Neural progenitor cell (in vitro differentiated cells): ENCODE measurements around the gene QDPR. TPM values are rescaled to one million over a fixed set of nuclear protein-coding genes. Genes with fewer than 3 reads are reported as not detected.

Source experiments
- DNase-seq: peaks from one replicate; pipeline ENCODE4 v3.0.0-alpha.2; 2016; ENCODE audit warnings: low spot score
- H2AFZ ChIP-seq: fragments of 200-600 bp; sonication (generic); replicated peaks from 2 replicates; pipeline ENCODE4 v1.6.1; 2016; ENCODE audit warnings: antibody characterized with exemption
- H3F3A ChIP-seq: fragments of 200-600 bp; sonication (generic); 2 replicates; pipeline ENCODE4 v1.6.1; 2016; ENCODE audit warnings: antibody characterized with exemption, low read depth
- H3K27ac ChIP-seq: fragments of 200-600 bp; sonication (generic); 2 replicates; pipeline ENCODE4 v1.5.1; 2016; ENCODE audit warnings: mild to moderate bottlenecking
- H3K27me3 ChIP-seq: fragments of 200-600 bp; sonication (generic); 2 replicates; pipeline ENCODE4 v1.6.1; 2016; ENCODE audit warnings: mild to moderate bottlenecking, moderate library complexity
- H3K36me3 ChIP-seq: fragments of 200-600 bp; sonication (generic); 2 replicates; pipeline ENCODE4 v1.5.1; 2016
- H3K4me1 ChIP-seq: fragments of 200-600 bp; sonication (generic); 2 replicates; pipeline ENCODE4 v1.6.1; 2016; ENCODE audit warnings: mixed run types
- H3K4me2 ChIP-seq: fragments of 200-600 bp; sonication (generic); 2 replicates; pipeline ENCODE4 v1.6.1; 2016
- H3K4me3 ChIP-seq: fragments of 200-600 bp; sonication (generic); 2 replicates; pipeline ENCODE4 v1.5.1; 2016
- H3K79me2 ChIP-seq: fragments of 200-600 bp; sonication (generic); 2 replicates; pipeline ENCODE4 v1.6.1; 2016; ENCODE audit warnings: low read depth
- H3K9ac ChIP-seq: fragments of 200-600 bp; sonication (generic); 2 replicates; pipeline ENCODE4 v1.6.1; 2016
- H3K9me3 ChIP-seq: fragments of 200-600 bp; sonication (generic); 2 replicates; pipeline ENCODE4 v1.5.1; 2016; ENCODE audit warnings: low read depth
- H4K20me1 ChIP-seq: fragments of 200-600 bp; sonication (generic); 2 replicates; pipeline ENCODE4 v1.6.1; 2016; ENCODE audit warnings: low read depth
- H3K27ac Mint-ChIP-seq: 3 replicates; pipeline ENCODE4 v1.8.0; 2021; ENCODE audit warnings: mixed read lengths
- H3K27me3 Mint-ChIP-seq: 2 replicates; pipeline ENCODE4 v1.8.0; 2022; ENCODE audit warnings: low read depth, mild to moderate bottlenecking, inconsistent platforms, moderate library complexity, mixed read lengths; ENCODE audit not compliant: insufficient read depth
- H3K36me3 Mint-ChIP-seq: 3 replicates; pipeline ENCODE4 v1.8.0; 2021; ENCODE audit warnings: mixed read lengths
- H3K4me1 Mint-ChIP-seq: 3 replicates; pipeline ENCODE4 v1.8.0; 2021; ENCODE audit warnings: mixed read lengths
- H3K4me3 Mint-ChIP-seq: 3 replicates; pipeline ENCODE4 v1.8.0; 2021; ENCODE audit warnings: mild to moderate bottlenecking, moderate library complexity, mixed read lengths
- H3K9me3 Mint-ChIP-seq: 3 replicates; pipeline ENCODE4 v1.8.0; 2020; ENCODE audit warnings: mixed read lengths
- CTCF ChIP-seq: fragments of 200-600 bp; sonication (generic); IDR thresholded peaks from 2 replicates; pipeline ENCODE4 v1.5.1; 2017; ENCODE audit warnings: antibody characterized with exemption, mild to moderate bottlenecking
- EZH2 ChIP-seq: fragments of 200-600 bp; sonication (generic); IDR thresholded peaks from 2 replicates; pipeline ENCODE4 v1.6.1; 2017; ENCODE audit warnings: antibody characterized with exemption, mild to moderate bottlenecking, moderate library complexity
- EZH2phosphoT487 ChIP-seq: fragments of 200-600 bp; sonication (generic); IDR thresholded peaks from 2 replicates; pipeline ENCODE4 v1.6.1; 2017; ENCODE audit warnings: antibody characterized with exemption
- total RNA-seq: library from RNA; depleted of rRNA; stranded (reverse); fragments of >200 nt; gene quantifications from 2 replicates; pipeline ENCODE4 v1.2.3, GENCODE V29; 2015; ENCODE audit warnings: low replicate concordance

QDPR gene
- total RNA-seq, 1 donor from 2014 or later: 22.4 TPM

GRCh38 chr4:17482716-17483115 lies 29.2 kb downstream of the QDPR start:
- no peak for TF ChIP-seq EZH2phosphoT487
- no peak for TF ChIP-seq EZH2
- TF ChIP-seq CTCF: no peak
- no peak overlapping the region for H2AFZ ChIP-seq
- no peaks in the 10 kb centered on the region for H3K79me2 ChIP-seq
- Mint-ChIP-seq H3K4me1 (no peaks in the 10 kb centered on the region), H3K4me3 (no peak overlapping the region), H3K9me3 (no peaks in the 10 kb centered on the region), H3K27me3 (no peaks in the 10 kb centered on the region), H3K36me3 (peaks cover 7% of the 10 kb centered on the region), H3K27ac (no peak overlapping the region)
- no peaks in the 10 kb centered on the region for H3K4me1 ChIP-seq
- H3K4me2 ChIP-seq: no peak overlapping the region
- H3K9me3 ChIP-seq: no peaks in the 10 kb centered on the region
- no peaks in the 10 kb centered on the region for H3F3A ChIP-seq
- DNase-seq: no peak
- H4K20me1 ChIP-seq: no peaks in the 10 kb centered on the region
- H3K9ac ChIP-seq: no peak overlapping the region
- no peaks in the 10 kb centered on the region for H3K36me3 ChIP-seq
- H3K27ac ChIP-seq: no peak overlapping the region
- no peak overlapping the region for H3K4me3 ChIP-seq
- H3K27me3 ChIP-seq: no peaks in the 10 kb centered on the region

- no peaks in the 10 kb centered on the region for H4K20me1 ChIP-seq
- no peaks in the 10 kb centered on the region for H3K79me2 ChIP-seq
- H3K4me3 ChIP-seq: no peak overlapping the region
- Mint-ChIP-seq H3K27ac (no peak overlapping the region), H3K36me3 (peaks cover 7% of the 10 kb centered on the region), H3K9me3 (no peaks in the 10 kb centered on the region), H3K4me1 (peaks cover 11% of the 10 kb centered on the region), H3K4me3 (no peak overlapping the region), H3K27me3 (no peaks in the 10 kb centered on the region)
- H3K4me1 ChIP-seq: peaks cover 3% of the 10 kb centered on the region
- DNase-seq: no peak
- H2AFZ ChIP-seq: no peak overlapping the region
- no peak overlapping the region for H3K9ac ChIP-seq
- H3K4me2 ChIP-seq: no peak overlapping the region
- no peaks in the 10 kb centered on the region for H3K36me3 ChIP-seq
- H3K27ac ChIP-seq: no peak overlapping the region
- TF ChIP-seq EZH2: no peak
- TF ChIP-seq CTCF: no peak
- no peak for TF ChIP-seq EZH2phosphoT487
- H3K9me3 ChIP-seq: no peaks in the 10 kb centered on the region
- H3K27me3 ChIP-seq: no peaks in the 10 kb centered on the region
- H3F3A ChIP-seq: no peaks in the 10 kb centered on the region
These were observed 30.9 kb downstream of the QDPR start for GRCh38 chr4:17480955-17481354.

GRCh38 chr4:17480210-17480927 lies 31.5 kb downstream of the QDPR start:
- Histone ChIP-seq H3K36me3 (no peaks in the 10 kb centered on the region), H3F3A (no peaks in the 10 kb centered on the region), H3K27ac (no peak overlapping the region), H3K27me3 (no peaks in the 10 kb centered on the region), H3K9ac (no peak overlapping the region), H3K79me2 (no peaks in the 10 kb centered on the region), H3K4me1 (peaks cover 3% of the 10 kb centered on the region), H3K4me2 (no peak overlapping the region), H2AFZ (no peak overlapping the region), H4K20me1 (no peaks in the 10 kb centered on the region), H3K9me3 (no peaks in the 10 kb centered on the region), H3K4me3 (no peak overlapping the region)
- no peaks in the 10 kb centered on the region for H3K27me3 Mint-ChIP-seq
- no peak overlapping the region for H3K4me3 Mint-ChIP-seq
- H3K27ac Mint-ChIP-seq: no peak overlapping the region
- no peak for DNase-seq
- TF ChIP-seq EZH2 (no peak), CTCF (no peak), EZH2phosphoT487 (no peak)
- no peaks in the 10 kb centered on the region for H3K9me3 Mint-ChIP-seq
- peaks cover 11% of the 10 kb centered on the region for H3K4me1 Mint-ChIP-seq
- peaks cover 7% of the 10 kb centered on the region for H3K36me3 Mint-ChIP-seq
